HEK293 (cell line): ENCODE data around the gene ME2.

Experiments used
- CTCF ChIA-PET: fragments of 350-600 bp; formaldehyde crosslinking; extraction: SDS; loops from one replicate; lab custom pipeline; 2021; ENCODE audit warnings: antibody characterized with exemption; lab: Yijun Ruan, JAX
- POLR2A ChIA-PET: fragments of 300-600 bp; formaldehyde crosslinking; extraction: SDS; loops from one replicate; lab custom pipeline; 2020; ENCODE audit warnings: antibody characterized with exemption, inconsistent platforms; lab: Yijun Ruan, JAX
- H3K27ac ChIP-seq: fragments of 200-500 bp; sonication (Bioruptor generic); 2 replicates; pipeline ENCODE4 v1.5.1; 2014; ENCODE audit warnings: low read depth, low read length, control low read depth, inconsistent platforms; ENCODE audit errors: extremely low read depth
- H3K36me3 ChIP-seq, 2 experiments: fragments of 200-500 bp in 1 of 2; sonication (Bioruptor generic) in 1 of 2; 1 replicate in 1 of 2; 2 replicates in 1 of 2; pipeline ENCODE4 v1.5.1; 2014 to 2017; ENCODE audit warnings: inconsistent platforms in 2 of 2, low read length in 2 of 2; ENCODE audit not compliant: control insufficient read depth in 2 of 2, insufficient read depth in 1 of 2
- H3K4me1 ChIP-seq: fragments of 200-500 bp; sonication (Bioruptor generic); 2 replicates; pipeline ENCODE4 v1.5.1; 2014; ENCODE audit warnings: mild to moderate bottlenecking, low read length, inconsistent platforms; ENCODE audit not compliant: control insufficient read depth, insufficient read depth
- H3K4me3 ChIP-seq: 2 replicates; pipeline ENCODE4 v1.5.1; 2011; ENCODE audit warnings: low read depth, mild to moderate bottlenecking, control low read depth, low read length, moderate library complexity
- H3K9me3 ChIP-seq: fragments of 200-500 bp; sonication (Bioruptor generic); 2 replicates; pipeline ENCODE4 v1.5.1; 2014; ENCODE audit warnings: low read depth, low read length, inconsistent platforms; ENCODE audit not compliant: control insufficient read depth, insufficient read depth
- AEBP2 ChIP-seq: fragments of 450-650 bp; formaldehyde crosslinking; IDR thresholded peaks from 2 replicates; pipeline ENCODE4 v1.5.1; 2016; ENCODE audit warnings: missing biosample characterization, missing genetic modification characterization, borderline replicate concordance
- INSM2 ChIP-seq: fragments of 450-650 bp; formaldehyde crosslinking; IDR thresholded peaks from 2 replicates; pipeline ENCODE4 v1.5.1; 2016; ENCODE audit warnings: missing biosample characterization, missing genetic modification characterization
- REPIN1 ChIP-seq: fragments of 450-650 bp; formaldehyde crosslinking; IDR thresholded peaks from 2 replicates; pipeline ENCODE4 v1.5.1; 2017; ENCODE audit warnings: missing biosample characterization, missing genetic modification characterization, low read depth
- REST ChIP-seq: fragments of 450-650 bp; formaldehyde crosslinking; IDR thresholded peaks from 2 replicates; pipeline ENCODE4 v1.5.1; 2016; ENCODE audit warnings: missing biosample characterization, missing genetic modification characterization
- SCRT1 ChIP-seq: fragments of 450-650 bp; formaldehyde crosslinking; IDR thresholded peaks from 2 replicates; pipeline ENCODE4 v1.5.1; 2016; ENCODE audit warnings: missing biosample characterization, missing genetic modification characterization, borderline replicate concordance
- SCRT2 ChIP-seq: fragments of 450-650 bp; formaldehyde crosslinking; IDR thresholded peaks from 2 replicates; pipeline ENCODE4 v1.5.1; 2016; ENCODE audit warnings: missing biosample characterization, missing genetic modification characterization
- ZNF112 ChIP-seq: fragments of 450-650 bp; formaldehyde crosslinking; IDR thresholded peaks from 2 replicates; pipeline ENCODE4 v1.5.0; 2017; ENCODE audit warnings: missing biosample characterization, missing genetic modification characterization
- ZNF157 ChIP-seq: fragments of 450-650 bp; formaldehyde crosslinking; IDR thresholded peaks from 2 replicates; pipeline ENCODE4 v1.5.1; 2016; ENCODE audit warnings: missing biosample characterization, missing genetic modification characterization
- ZNF184 ChIP-seq: fragments of 450-650 bp; IDR thresholded peaks from 2 replicates; pipeline ENCODE4 v1.5.1; 2018; ENCODE audit warnings: missing biosample characterization, mild to moderate bottlenecking, missing genetic modification characterization
- ZNF211 ChIP-seq: fragments of 450-650 bp; formaldehyde crosslinking; IDR thresholded peaks from 2 replicates; pipeline ENCODE4 v1.5.1; 2016; ENCODE audit warnings: low read depth, missing biosample characterization, missing genetic modification characterization
- ZNF292 ChIP-seq: fragments of 450-650 bp; formaldehyde crosslinking; IDR thresholded peaks from 2 replicates; pipeline ENCODE4 v1.5.1; 2016; ENCODE audit warnings: low read depth, missing biosample characterization, missing genetic modification characterization, borderline replicate concordance
- ZNF350 ChIP-seq: fragments of 450-650 bp; formaldehyde crosslinking; IDR thresholded peaks from 2 replicates; pipeline ENCODE4 v1.5.0; 2017; ENCODE audit warnings: missing biosample characterization, mild to moderate bottlenecking, missing genetic modification characterization
- ZNF423 ChIP-seq: fragments of 450-650 bp; formaldehyde crosslinking; IDR thresholded peaks from 2 replicates; pipeline ENCODE4 v1.5.1; 2016; ENCODE audit warnings: missing biosample characterization, missing genetic modification characterization
- ZNF473 ChIP-seq: fragments of 450-650 bp; formaldehyde crosslinking; IDR thresholded peaks from 2 replicates; pipeline ENCODE4 v1.5.1; 2017; ENCODE audit warnings: missing biosample characterization, missing genetic modification characterization
- ZNF501 ChIP-seq: fragments of 450-650 bp; formaldehyde crosslinking; IDR thresholded peaks from 2 replicates; pipeline ENCODE4 v1.5.1; 2016; ENCODE audit warnings: missing biosample characterization, missing genetic modification characterization
- ZNF510 ChIP-seq: fragments of 450-650 bp; formaldehyde crosslinking; IDR thresholded peaks from 2 replicates; pipeline ENCODE4 v1.5.1; 2018; ENCODE audit warnings: mild to moderate bottlenecking, missing genetic modification characterization, missing biosample characterization; ENCODE audit not compliant: insufficient replicate concordance
- ZNF596 ChIP-seq: fragments of 450-650 bp; IDR thresholded peaks from 2 replicates; pipeline ENCODE4 v1.5.0; 2018; ENCODE audit warnings: missing biosample characterization, mild to moderate bottlenecking, missing genetic modification characterization, moderate library complexity
- ZNF645 ChIP-seq: fragments of 450-650 bp; formaldehyde crosslinking; IDR thresholded peaks from 2 replicates; pipeline ENCODE4; 2016; ENCODE audit warnings: missing biosample characterization, missing genetic modification characterization
- ZNF768 ChIP-seq: fragments of 450-650 bp; formaldehyde crosslinking; IDR thresholded peaks from 2 replicates; pipeline ENCODE4 v1.5.1; 2018; ENCODE audit warnings: missing biosample characterization, mild to moderate bottlenecking, missing genetic modification characterization
- ZSCAN16 ChIP-seq: fragments of 450-650 bp; formaldehyde crosslinking; IDR thresholded peaks from 2 replicates; pipeline ENCODE4 v1.5.1; 2016; ENCODE audit warnings: missing biosample characterization, missing genetic modification characterization

Gene ME2

GRCh38 chr18:50850307-50851065, 28.4 kb upstream of the ME2 start:
- CTCF ChIA-PET: interaction anchor here (0.6 kb wide), 3 partner anchors 23 to 641 kb away, joined by 4 to 5 read pairs (median 5); no protein-coding TSS in a partner anchor

GRCh38 chr18:50853863-50854271, 25.1 kb upstream of the ME2 start:
- H3K36me3 ChIP-seq: no peaks in the 10 kb centered on the region
- CTCF ChIA-PET: no interaction called here
- TF ChIP-seq ZNF423: no peak
- TF ChIP-seq ZSCAN16 (tag by site-specific recombination): no peak
- TF ChIP-seq ZNF350: no peak
- no peak for TF ChIP-seq ZNF510
- no peak for TF ChIP-seq INSM2 (tag by site-specific recombination)
- no peak for TF ChIP-seq ZNF157 (tag by site-specific recombination)
- TF ChIP-seq ZNF596 (tag by site-specific recombination): no peak
- no peak for TF ChIP-seq ZNF112
- no peak for TF ChIP-seq ZNF211
- TF ChIP-seq ZNF501 (tag by site-specific recombination): no peak
- no peak for TF ChIP-seq REST (tag by site-specific recombination)
- no peak for TF ChIP-seq ZNF768 (tag by site-specific recombination)
- TF ChIP-seq ZNF473: no peak
- TF ChIP-seq AEBP2 (tag by site-specific recombination): no peak
- no peak for TF ChIP-seq ZNF184 (tag by site-specific recombination)

More at GRCh38 chr18:50850307-50851065, 28.4 kb upstream of the ME2 start:
- H3K4me1 ChIP-seq: no peaks in the 10 kb centered on the region
- H3K27ac ChIP-seq: no peak overlapping the region
- TF ChIP-seq ZNF292 (tag by site-specific recombination): no peak
- TF ChIP-seq SCRT2 (tag by site-specific recombination): peak; percentile 92
- TF ChIP-seq SCRT1 (tag by site-specific recombination): peak; percentile 88
- no peak for TF ChIP-seq REPIN1 (tag by site-specific recombination)
- no peak for TF ChIP-seq ZNF645 (tag by site-specific recombination)
- TF ChIP-seq, all 188 proteins: peak for 2
- POLR2A ChIA-PET: interaction anchor here (0.6 kb wide), 1 partner anchor 9 kb away, joined by 7 read pairs; no protein-coding TSS in a partner anchor
- Histone ChIP-seq H3K4me3 (no peak overlapping the region), H3K9me3 (no peaks in the 10 kb centered on the region), H3K36me3 (no peaks in the 10 kb centered on the region)

More at GRCh38 chr18:50853863-50854271, 25.1 kb upstream of the ME2 start:
- H3K27ac ChIP-seq: no peak overlapping the region
- no peaks in the 10 kb centered on the region for H3K9me3 ChIP-seq
- POLR2A ChIA-PET: no interaction called here
- no peaks in the 10 kb centered on the region for H3K4me1 ChIP-seq
- no peak overlapping the region for H3K4me3 ChIP-seq
